Vagina (tissue), 2 donors: ENCODE results near the gene ASB10. TPM values are rescaled to one million over a fixed set of nuclear protein-coding genes. Genes with fewer than 3 reads are reported as not detected.

Experiments used
- DNase-seq, 2 donors: peaks; one replicate each; pipeline ENCODE4 v3.0.0-alpha.2; 2017; ENCODE audit errors: extremely low spot score in 2 of 2
- H3K27ac ChIP-seq: fragments of 200-600 bp; sonication (generic); one replicate; pipeline ENCODE4 v1.5.1; 2019
- H3K27me3 ChIP-seq: fragments of 200-600 bp; sonication (generic); one replicate; pipeline ENCODE4 v1.5.1; 2019
- H3K36me3 ChIP-seq, 2 donors: fragments of 200-600 bp; sonication (generic); one replicate each; pipeline ENCODE4 v1.5.1; 2017 to 2019
- H3K4me1 ChIP-seq: fragments of 200-600 bp; sonication (generic); one replicate; pipeline ENCODE4 v1.5.1; 2019
- H3K4me3 ChIP-seq, 2 donors: fragments of 200-600 bp; sonication (generic); 1 replicate in 1 of 2; 2 replicates in 1 of 2; pipeline ENCODE4 v1.5.1; 2016 to 2019
- H3K9me3 ChIP-seq: fragments of 200-600 bp; sonication (generic); one replicate; pipeline ENCODE4 v1.5.1; 2019
- CTCF ChIP-seq, 3 experiments: fragments of 450-650 bp in 2 of 3; fragments of 200-600 bp in 1 of 3; sonication (generic) in 1 of 3; IDR thresholded peaks; one replicate each; pipeline ENCODE4 v1.5.1; 2017 to 2019; ENCODE audit warnings: antibody characterized with exemption in 3 of 3, mild to moderate bottlenecking in 2 of 3, moderate library complexity in 2 of 3
- POLR2A ChIP-seq, 2 donors: fragments of 450-650 bp; IDR thresholded peaks; one replicate each; pipeline ENCODE4 v1.6.1; 2017; ENCODE audit warnings: antibody characterized with exemption in 2 of 2, mild to moderate bottlenecking in 2 of 2, moderate library complexity in 2 of 2
- POLR2AphosphoS5 ChIP-seq, 2 donors: sonication (generic); formaldehyde crosslinking; IDR thresholded peaks; one replicate each; pipeline ENCODE4 v1.9.0; 2017; ENCODE audit warnings: antibody characterized with exemption in 2 of 2, mild to moderate bottlenecking in 2 of 2, low read depth in 1 of 2; ENCODE audit not compliant: insufficient read depth in 1 of 2
- intact Hi-C: fragments of 100-400 bp; cut with DNase I; formaldehyde crosslinking; loops from one replicate; pipeline ENCODE4 v1.15.1; 2023
- total RNA-seq: library from RNA; depleted of rRNA; stranded (reverse); fragments of >200 nt; gene quantifications from one replicate; pipeline ENCODE4 v1.2.3, GENCODE V29; 2016

Gene ASB10
- total RNA-seq, 1 donor from 2014 or later = not detected

GRCh38 chr7:151197932-151198331 lies 10.9 kb upstream of the ASB10 start:
- intact Hi-C loops = no loop called here
- DNase-seq = no peak
- Histone ChIP-seq H3K27ac (no peak overlapping the region), H3K4me3 (no peak overlapping the region), H3K4me1 (peaks cover 14% of the 10 kb centered on the region), H3K27me3 (no peaks in the 10 kb centered on the region), H3K9me3 (no peaks in the 10 kb centered on the region), H3K36me3 (no peaks in the 10 kb centered on the region)
- TF ChIP-seq POLR2A (IDR thresholded peaks at IDR 0.05) (no peak), POLR2AphosphoS5 (IDR thresholded peaks at IDR 0.05; ENCODE audit: insufficient read depth in 1 of 2, low read depth in 1 of 2) (no peak), CTCF (IDR thresholded peaks at IDR 0.05) (no peak)

- peaks cover 14% of the 10 kb centered on the region for H3K4me1 ChIP-seq
- no peaks in the 10 kb centered on the region for H3K9me3 ChIP-seq
Observed at GRCh38 chr7:151195616-151196450, 8.8 kb upstream of the ASB10 start.

GRCh38 chr7:151194188-151194587 lies 7.1 kb upstream of the ASB10 start:
- intact Hi-C loops = no loop called here
- TF ChIP-seq POLR2A (IDR thresholded peaks at IDR 0.05) (no peak), POLR2AphosphoS5 (IDR thresholded peaks at IDR 0.05; ENCODE audit: insufficient read depth in 1 of 2, low read depth in 1 of 2) (no peak), CTCF (IDR thresholded peaks at IDR 0.05) (no peak)

More at GRCh38 chr7:151195616-151196450, 8.8 kb upstream of the ASB10 start:
- no peaks in the 10 kb centered on the region for H3K36me3 ChIP-seq
- no peak overlapping the region for H3K4me3 ChIP-seq
- no peak for DNase-seq
- no peak overlapping the region for H3K27ac ChIP-seq
- no peaks in the 10 kb centered on the region for H3K27me3 ChIP-seq
- intact Hi-C loops = no loop called here
- TF ChIP-seq POLR2AphosphoS5 (IDR thresholded peaks at IDR 0.05; ENCODE audit: insufficient read depth in 1 of 2, low read depth in 1 of 2) = no peak
- TF ChIP-seq CTCF (IDR thresholded peaks at IDR 0.05) = no peak
- TF ChIP-seq POLR2A (IDR thresholded peaks at IDR 0.05) = no peak

GRCh38 chr7:151193203-151193978 lies 6.3 kb upstream of the ASB10 start:
- Histone ChIP-seq H3K4me1 (no peaks in the 10 kb centered on the region), H3K27me3 (no peaks in the 10 kb centered on the region), H3K4me3 (no peak overlapping the region), H3K27ac (no peak overlapping the region), H3K9me3 (no peaks in the 10 kb centered on the region), H3K36me3 (no peaks in the 10 kb centered on the region)
- no peak for DNase-seq
- intact Hi-C loops = no loop called here
- no peak for TF ChIP-seq POLR2A (IDR thresholded peaks at IDR 0.05)
- TF ChIP-seq POLR2AphosphoS5 (IDR thresholded peaks at IDR 0.05; ENCODE audit: insufficient read depth in 1 of 2, low read depth in 1 of 2) = no peak
- TF ChIP-seq CTCF (IDR thresholded peaks at IDR 0.05) = no peak

More at GRCh38 chr7:151194188-151194587, 7.1 kb upstream of the ASB10 start:
- Histone ChIP-seq H3K27me3 (no peaks in the 10 kb centered on the region), H3K36me3 (no peaks in the 10 kb centered on the region), H3K27ac (no peak overlapping the region), H3K4me3 (no peak overlapping the region), H3K9me3 (no peaks in the 10 kb centered on the region), H3K4me1 (peaks cover 3% of the 10 kb centered on the region)
- no peak for DNase-seq
